Activated B cell treated with CpG ODN at 0.5 μM for 24 hours (primary cell): Measurements from ENCODE around the gene EIF2S2. TPM values are rescaled to one million over a fixed set of nuclear protein-coding genes. Genes with fewer than 3 reads are reported as not detected.

ENCODE experiments used
- ATAC-seq: fragments of 200-7000 bp; cut with Tn5 transposase; one replicate; pipeline ENCODE4 v1.10.0; 2021; ENCODE audit warnings: low read depth, mild to moderate bottlenecking, moderate library complexity
- CTCF ChIA-PET: fragments of 350-600 bp; sonication (Branson Sonifier 250); formaldehyde crosslinking; loops from one replicate; lab custom pipeline; 2021; ENCODE audit warnings: antibody characterized with exemption; lab: Charles Lee
- POLR2A ChIA-PET: fragments of 350-600 bp; sonication (Branson Sonifier 250); formaldehyde crosslinking; loops from one replicate; lab custom pipeline; 2021; ENCODE audit warnings: antibody characterized with exemption; lab: Charles Lee
- DNase-seq: peaks from one replicate; pipeline ENCODE4 v3.0.0; 2022
- H3K27ac Mint-ChIP-seq: one replicate; pipeline ENCODE4 v1.8.0; 2020; ENCODE audit warnings: mixed read lengths
- H3K27me3 Mint-ChIP-seq: one replicate; pipeline ENCODE4 v1.8.0; 2021; ENCODE audit warnings: mixed read lengths
- H3K36me3 Mint-ChIP-seq: one replicate; pipeline ENCODE4 v1.8.0; 2021; ENCODE audit warnings: low read depth, mixed read lengths
- H3K4me1 Mint-ChIP-seq: one replicate; pipeline ENCODE4 v1.8.0; 2021; ENCODE audit warnings: mixed read lengths
- H3K4me3 Mint-ChIP-seq: one replicate; pipeline ENCODE4 v1.8.0; 2020; ENCODE audit warnings: mild to moderate bottlenecking, mixed read lengths
- H3K9me3 Mint-ChIP-seq: one replicate; pipeline ENCODE4 v1.8.0; 2020; ENCODE audit warnings: mixed read lengths
- CTCF ChIP-seq: fragments of 200-600 bp; IDR thresholded peaks from one replicate; pipeline ENCODE4 v1.8.0; 2022; ENCODE audit warnings: antibody characterized with exemption, mild to moderate bottlenecking
- intact Hi-C: fragments of 100-400 bp; cut with micrococcal nuclease; formaldehyde crosslinking; loops from one replicate; pipeline ENCODE4 v1.15.1; 2024
- total RNA-seq: library from RNA; stranded (reverse); gene quantifications from 2 replicates; pipeline ENCODE4 v1.2.3, GENCODE V29; 2022

EIF2S2 gene
- total RNA-seq, 1 donor from 2014 or later: 58.3 TPM

GRCh38 chr20:34040300-34040995 lies 71.6 kb downstream of the EIF2S2 start:
- Mint-ChIP-seq H3K27ac (no peak overlapping the region), H3K4me3 (no peak overlapping the region)

More at GRCh38 chr20:34040300-34040995, 71.6 kb downstream of the EIF2S2 start:
- intact Hi-C loops: no loop called here
- ATAC-seq (no peak), DNase-seq (no peak)
- H3K36me3 Mint-ChIP-seq: peaks cover 34% of the 10 kb centered on the region
- ChIA-PET POLR2A (interaction anchor here (1.0 kb wide), 1 partner anchor 39 kb away, joined by 3 read pairs; no protein-coding TSS in a partner anchor), CTCF (no interaction called here)
- TF ChIP-seq CTCF: no peak
- H3K9me3 Mint-ChIP-seq: no peaks in the 10 kb centered on the region
- H3K4me1 Mint-ChIP-seq: peaks cover 67% of the 10 kb centered on the region
- no peaks in the 10 kb centered on the region for H3K27me3 Mint-ChIP-seq

Other genes starting within 250 kb of the EIF2S2 start
- gene RALY, start 118.3 kb downstream of the EIF2S2 start, total RNA-seq: 116 and 117 TPM in 2 replicates
- gene ASIP, start 129.2 kb upstream of the EIF2S2 start, total RNA-seq: not detected in 2 replicates
- gene AHCY, start 191.1 kb upstream of the EIF2S2 start, total RNA-seq: 77.9 and 83.5 TPM in 2 replicates